GM10847 (cell line): ENCODE results near the gene ANKRD65.

ENCODE experiments used
- POLR2A ChIP-seq: IDR thresholded peaks from 2 replicates; pipeline ENCODE4 v1.6.1; 2011; ENCODE audit not compliant: insufficient read length; ENCODE audit errors: extremely low read depth

The ANKRD65 gene

GRCh38 chr1:1399872-1400575, 21.1 kb downstream of the ANKRD65 start:
- TF ChIP-seq POLR2A: no peak

GRCh38 chr1:1399187-1399871, 21.7 kb downstream of the ANKRD65 start, which contains the start of gene CCNL2:
TSS of gene CCNL2 (minus strand) at chr1:1399335. CDS start at chr1:1399306, 29 bp downstream.
- TF ChIP-seq POLR2A: peak; percentile 87

GRCh38 chr1:1398677-1399186, 22.3 kb downstream of the ANKRD65 start:
- no peak for TF ChIP-seq POLR2A

- TF ChIP-seq POLR2A: no peak
Observed at GRCh38 chr1:1397839-1398523, 23.1 kb downstream of the ANKRD65 start.

- no peak for TF ChIP-seq POLR2A
Observed at GRCh38 chr1:1395166-1395565, 25.9 kb downstream of the ANKRD65 start.

GRCh38 chr1:1394116-1394515, 27.0 kb downstream of the ANKRD65 start:
- TF ChIP-seq POLR2A: no peak

GRCh38 chr1:1393428-1393827, 27.6 kb downstream of the ANKRD65 start:
- no peak for TF ChIP-seq POLR2A

- no peak for TF ChIP-seq POLR2A
Observed at GRCh38 chr1:1393014-1393413, 28.1 kb downstream of the ANKRD65 start.

GRCh38 chr1:1391225-1391624, 29.9 kb downstream of the ANKRD65 start:
- no peak for TF ChIP-seq POLR2A

GRCh38 chr1:1390675-1391074, 30.4 kb downstream of the ANKRD65 start:
- no peak for TF ChIP-seq POLR2A

- TF ChIP-seq POLR2A: no peak
Observed at GRCh38 chr1:1388078-1388472, 33.0 kb downstream of the ANKRD65 start.

GRCh38 chr1:1387098-1388077, 33.7 kb downstream of the ANKRD65 start:
- TF ChIP-seq POLR2A: no peak

- TF ChIP-seq POLR2A: no peak
Observed at GRCh38 chr1:1385931-1386330, 35.1 kb downstream of the ANKRD65 start.

- no peak for TF ChIP-seq POLR2A
Observed at GRCh38 chr1:1381294-1381693, 39.8 kb downstream of the ANKRD65 start.

GRCh38 chr1:1380860-1381259, 40.2 kb downstream of the ANKRD65 start:
- TF ChIP-seq POLR2A: no peak
